IPS DF 19.7 (cell line): ENCODE data around the gene IRX3.

Experiments
- DNase-seq: peaks from one replicate; pipeline ENCODE4 v3.0.0-alpha.2; 2013; ENCODE audit warnings: low read depth, low spot score

The IRX3 gene

GRCh38 chr16:54286366-54287130 lies at the start of gene IRX3:
Gene IRX3, minus strand, starts transcription at chr16:54286787. Its CDS starts 737 bp downstream, at chr16:54286050.
- peak; percentile 87 for DNase-seq

- no peak for DNase-seq
Observed at GRCh38 chr16:54335230-54335629, 48.6 kb upstream of the IRX3 start.

- no peak for DNase-seq
Observed at GRCh38 chr16:54334208-54334607, 47.6 kb upstream of the IRX3 start.

- peak; percentile 88 for DNase-seq
Observed at GRCh38 chr16:54331241-54332002, 44.8 kb upstream of the IRX3 start.

GRCh38 chr16:54327609-54328008 lies 41.0 kb upstream of the IRX3 start:
- DNase-seq: no peak

GRCh38 chr16:54326266-54326662 lies 39.7 kb upstream of the IRX3 start:
- no peak for DNase-seq

- no peak for DNase-seq
Observed at GRCh38 chr16:54325616-54326265, 39.2 kb upstream of the IRX3 start.

- no peak for DNase-seq
Observed at GRCh38 chr16:54324716-54325115, 38.1 kb upstream of the IRX3 start.

GRCh38 chr16:54320697-54321340 lies 34.2 kb upstream of the IRX3 start:
- DNase-seq: no peak

- DNase-seq: no peak
Observed at GRCh38 chr16:54318941-54319340, 32.4 kb upstream of the IRX3 start.

GRCh38 chr16:54317101-54317611 lies 30.6 kb upstream of the IRX3 start:
- DNase-seq: no peak

GRCh38 chr16:54316095-54316889 lies 29.7 kb upstream of the IRX3 start:
- DNase-seq: no peak

- no peak for DNase-seq
Observed at GRCh38 chr16:54313789-54314188, 27.2 kb upstream of the IRX3 start.

GRCh38 chr16:54312502-54312991 lies 26.0 kb upstream of the IRX3 start:
- no peak for DNase-seq

- no peak for DNase-seq
Observed at GRCh38 chr16:54309341-54309740, 22.8 kb upstream of the IRX3 start.

- DNase-seq: no peak
Observed at GRCh38 chr16:54305080-54305479, 18.5 kb upstream of the IRX3 start.

GRCh38 chr16:54303613-54304012 lies 17.0 kb upstream of the IRX3 start:
- DNase-seq: no peak

- no peak for DNase-seq
Observed at GRCh38 chr16:54297154-54297553, 10.6 kb upstream of the IRX3 start.

- DNase-seq: no peak
Observed at GRCh38 chr16:54296543-54296942, 10.0 kb upstream of the IRX3 start.

GRCh38 chr16:54291656-54292487 lies 5.3 kb upstream of the IRX3 start:
- DNase-seq: no peak
